AG04449 (cell line): Measurements from ENCODE around the gene CDK5.

Experiments
- CTCF ChIA-PET: fragments of 350-600 bp; formaldehyde crosslinking; extraction: SDS; loops from one replicate; lab custom pipeline; 2021; ENCODE audit warnings: antibody characterized with exemption; lab: Yijun Ruan, JAX
- POLR2A ChIA-PET: fragments of 400-600, 350-600 bp; formaldehyde crosslinking; extraction: SDS; loops from one replicate; lab custom pipeline; 2020; ENCODE audit warnings: antibody characterized with exemption, inconsistent platforms; lab: Yijun Ruan, JAX
- DNase-seq: peaks from one replicate; pipeline ENCODE4 v3.0.0-alpha.2; 2010; ENCODE audit warnings: low read depth, low spot score
- H3K4me3 ChIP-seq: 2 replicates; pipeline ENCODE4 v1.5.1; 2011; ENCODE audit warnings: low read depth, mild to moderate bottlenecking, control low read depth, low read length
- CTCF ChIP-seq: IDR thresholded peaks from one replicate; pipeline ENCODE4 v1.5.1; 2011; ENCODE audit warnings: mild to moderate bottlenecking, moderate library complexity, low read length, control low read depth, inconsistent platforms; ENCODE audit not compliant: insufficient read depth; ENCODE audit errors: missing control alignments

Gene CDK5

GRCh38 chr7:151057506-151057988 lies at the start of gene CDK5:
TSS of gene CDK5 (minus strand) at chr7:151057897. CDS start at chr7:151057848, 49 bp downstream.
- ChIA-PET POLR2A (interaction anchor here (1.7 kb wide), 1 partner anchor 29 kb away, joined by 9 read pairs; the partner anchor contains the start of gene ABCB8), CTCF (interaction anchor here (0.9 to 1.7 kb wide), 4 partner anchors 26 to 56 kb away, joined by 3 to 5 read pairs (median 4); no protein-coding TSS in a partner anchor)
- no peak for TF ChIP-seq CTCF
- peak within 1 kb of the TSS; percentile 73 for H3K4me3 ChIP-seq
- DNase-seq = no peak

GRCh38 chr7:151104411-151105235 lies 46.9 kb upstream of the CDK5 start:
- CTCF ChIA-PET = interaction anchor here (0.6 to 16.7 kb wide), 8 partner anchors 7 to 95 kb away, joined by 3 to 347 read pairs (median 28); partner anchors contain the start of genes AGAP3, ATG9B, FASTK and TMUB1
- DNase-seq = peak; percentile 69
- POLR2A ChIA-PET = interaction anchor here (1.0 to 1.3 kb wide), 2 partner anchors 16 to 24 kb away, joined by 4 to 6 read pairs; partner anchors contain the start of gene FASTK
- no peak overlapping the region for H3K4me3 ChIP-seq
- TF ChIP-seq CTCF = no peak

GRCh38 chr7:151103973-151104372 lies 46.3 kb upstream of the CDK5 start:
- CTCF ChIA-PET = interaction anchor here (1.1 to 16.7 kb wide), 6 partner anchors 8 to 94 kb away, joined by 3 to 347 read pairs (median 32); partner anchors contain the start of genes AGAP3, FASTK and TMUB1
- no peak for DNase-seq
- TF ChIP-seq CTCF = no peak
- no peak overlapping the region for H3K4me3 ChIP-seq
- POLR2A ChIA-PET = no interaction called here

- TF ChIP-seq CTCF = no peak
- CTCF ChIA-PET = interaction anchor here (0.9 to 16.7 kb wide), 4 partner anchors 9 to 85 kb away, joined by 8 to 347 read pairs (median 32); partner anchors contain the start of genes AGAP3, FASTK and TMUB1
- POLR2A ChIA-PET = no interaction called here
- no peak overlapping the region for H3K4me3 ChIP-seq
- no peak for DNase-seq
Observed at GRCh38 chr7:151102991-151103390, 45.3 kb upstream of the CDK5 start.

GRCh38 chr7:151101621-151102396 lies 44.1 kb upstream of the CDK5 start:
- POLR2A ChIA-PET = interaction anchor here (0.7 kb wide), 1 partner anchor 65 kb away, joined by 7 read pairs; no protein-coding TSS in a partner anchor

More at GRCh38 chr7:151101621-151102396, 44.1 kb upstream of the CDK5 start:
- H3K4me3 ChIP-seq = no peak overlapping the region
- no peak for TF ChIP-seq CTCF
- CTCF ChIA-PET = interaction anchor here (2.2 to 16.7 kb wide), 3 partner anchors 10 to 84 kb away, joined by 12 to 347 read pairs (median 52); partner anchors contain the start of genes AGAP3, FASTK and TMUB1
- no peak for DNase-seq
